SK-N-SH (cell line): ENCODE data around the gene TIMD4. TPM values are rescaled to one million over a fixed set of nuclear protein-coding genes. Genes with fewer than 3 reads are reported as not detected.
"Not testable (repeated sequence)": the region's sequence is repeated elsewhere in the genome, so short reads cannot be mapped to it uniquely, and the experiment has no call there.

ENCODE experiments used
- CTCF ChIA-PET: fragments of 300-600, 350-600 bp; formaldehyde crosslinking; extraction: SDS; loops from one replicate; lab custom pipeline; 2021; lab: Yijun Ruan, JAX
- POLR2A ChIA-PET: fragments of 350-600 bp; sonication (Branson Sonifier 250); formaldehyde crosslinking; extraction: SDS; loops from one replicate; lab custom pipeline; 2020; ENCODE audit warnings: antibody characterized with exemption, inconsistent platforms; lab: Yijun Ruan, JAX
- DNase-seq: peaks from one replicate; pipeline ENCODE4 v3.0.0; 2012
- H2AFZ ChIP-seq: fragments of 200-600 bp; sonication (generic); 2 replicates; pipeline ENCODE4 v1.8.1; 2016; ENCODE audit warnings: antibody characterized with exemption, mild to moderate bottlenecking, low read depth
- H3F3A ChIP-seq: fragments of 200-600 bp; sonication (generic); replicated peaks from 2 replicates; pipeline ENCODE3; 2016; ENCODE audit warnings: antibody characterized with exemption, mild to moderate bottlenecking; ENCODE audit not compliant: insufficient read depth
- H3K27ac ChIP-seq, 2 experiments: fragments of 200-500 bp in 1 of 2; fragments of 200-600 bp in 1 of 2; sonication (Bioruptor generic) in 1 of 2; sonication (generic), shearing (Covaris generic) in 1 of 2; 2 replicates each; pipeline versions ENCODE4 v1.5.1 to v1.6.1; 2014 to 2016; ENCODE audit warnings: low read depth in 2 of 2, inconsistent platforms in 1 of 2, low read length in 1 of 2, mild to moderate bottlenecking in 1 of 2, mixed read lengths in 1 of 2
- H3K27me3 ChIP-seq: fragments of 200-600 bp; sonication (generic), shearing (Covaris generic); 2 replicates; pipeline ENCODE4 v1.6.1; 2016; ENCODE audit warnings: mixed run types; ENCODE audit not compliant: insufficient read depth
- H3K36me3 ChIP-seq, 2 experiments: fragments of 200-500 bp in 1 of 2; fragments of 200-600 bp in 1 of 2; sonication (Bioruptor generic) in 1 of 2; sonication (generic) in 1 of 2; replicated peaks in 1 of 2; 2 replicates each; pipeline versions ENCODE3 to v1.5.1; 2014 to 2016; ENCODE audit warnings: low read length in 1 of 2, mild to moderate bottlenecking in 1 of 2; ENCODE audit not compliant: insufficient read depth in 2 of 2, control insufficient read depth in 1 of 2
- H3K4me1 ChIP-seq, 2 experiments: fragments of 200-500 bp in 1 of 2; fragments of 200-600 bp in 1 of 2; sonication (Bioruptor generic) in 1 of 2; sonication (generic), shearing (Covaris generic) in 1 of 2; 2 replicates each; pipeline versions ENCODE4 v1.5.1 to v1.6.1; 2014 to 2016; ENCODE audit warnings: low read depth in 1 of 2, low read length in 1 of 2, mixed run types in 1 of 2; ENCODE audit not compliant: insufficient read depth in 2 of 2, control insufficient read depth in 1 of 2
- H3K4me2 ChIP-seq: fragments of 200-600 bp; sonication (generic), shearing (Covaris generic); 2 replicates; pipeline ENCODE4 v1.6.1; 2017; ENCODE audit warnings: mixed run types
- H3K4me3 ChIP-seq, 2 experiments: fragments of 200-500 bp in 1 of 2; fragments of 200-600 bp in 1 of 2; sonication (Bioruptor generic) in 1 of 2; sonication (generic), shearing (Covaris generic) in 1 of 2; 2 replicates each; pipeline versions ENCODE4 v1.5.1 to v1.8.1; 2014 to 2016; ENCODE audit warnings: low read depth in 2 of 2, inconsistent platforms in 1 of 2, low read length in 1 of 2, mild to moderate bottlenecking in 1 of 2, mixed read lengths in 1 of 2, moderate library complexity in 1 of 2
- H3K79me2 ChIP-seq: fragments of 200-600 bp; sonication (generic); 2 replicates; pipeline ENCODE4 v1.8.1; 2017; ENCODE audit warnings: mild to moderate bottlenecking; ENCODE audit not compliant: insufficient read depth
- H3K9ac ChIP-seq: fragments of 200-600 bp; sonication (generic); 2 replicates; pipeline ENCODE4 v1.6.1; 2017; ENCODE audit warnings: mixed run types
- H3K9me2 ChIP-seq: fragments of 200-600 bp; sonication (generic); 2 replicates; pipeline ENCODE4 v1.6.1; 2017; ENCODE audit warnings: mixed run types
- H3K9me3 ChIP-seq: fragments of 200-600 bp; sonication (generic); 2 replicates; pipeline ENCODE4 v1.6.1; 2017; ENCODE audit warnings: mixed run types, mild to moderate bottlenecking, moderate library complexity
- H4K20me1 ChIP-seq: fragments of 200-600 bp; sonication (generic); 2 replicates; pipeline ENCODE4 v1.6.1; 2017; ENCODE audit warnings: mild to moderate bottlenecking, mixed run types; ENCODE audit not compliant: insufficient read depth
- EZH2phosphoT487 ChIP-seq: fragments of 200-600 bp; sonication (generic); IDR thresholded peaks from 2 replicates; pipeline ENCODE4 v1.6.1; 2017; ENCODE audit warnings: low read depth, mixed run types, mild to moderate bottlenecking, antibody characterized with exemption, moderate library complexity, borderline replicate concordance
- FOSL2 ChIP-seq: IDR thresholded peaks from 2 replicates; pipeline ENCODE4 v1.4.0; 2012; ENCODE audit warnings: low read depth, mild to moderate bottlenecking, moderate library complexity, borderline replicate concordance
- FOXJ3 ChIP-seq: sonication (generic); formaldehyde crosslinking; IDR thresholded peaks from 2 replicates; pipeline ENCODE4 v1.5.1; 2020; ENCODE audit warnings: mild to moderate bottlenecking, missing genetic modification reagents
- FOXM1 ChIP-seq: IDR thresholded peaks from 2 replicates; pipeline ENCODE4 v1.4.0; 2012; ENCODE audit warnings: low read depth, mild to moderate bottlenecking
- GABPA ChIP-seq: IDR thresholded peaks from 2 replicates; pipeline ENCODE4 v1.4.0; 2012; ENCODE audit warnings: low read depth, mild to moderate bottlenecking
- GATA2 ChIP-seq: sonication (generic); formaldehyde crosslinking; IDR thresholded peaks from 2 replicates; pipeline ENCODE4 v1.5.0; 2020; ENCODE audit warnings: mild to moderate bottlenecking, missing genetic modification reagents
- JUND ChIP-seq: IDR thresholded peaks from 2 replicates; pipeline ENCODE4 v1.4.0; 2012
- MAX ChIP-seq: IDR thresholded peaks from 2 replicates; pipeline ENCODE4 v1.4.0; 2012; ENCODE audit warnings: low read depth
- MEF2A ChIP-seq: IDR thresholded peaks from 2 replicates; pipeline ENCODE4 v1.4.0; 2012; ENCODE audit warnings: low read depth, borderline replicate concordance
- MXI1 ChIP-seq: IDR thresholded peaks from 2 replicates; pipeline ENCODE4 v1.6.1; 2012; ENCODE audit warnings: mild to moderate bottlenecking, low read depth, low read length, improper control_type of control experiment
- NFIC ChIP-seq: IDR thresholded peaks from 2 replicates; pipeline ENCODE4 v1.4.0; 2012; ENCODE audit warnings: borderline replicate concordance
- NRF1 ChIP-seq: IDR thresholded peaks from 2 replicates; pipeline ENCODE4 v1.6.1; 2012; ENCODE audit warnings: low read depth, mild to moderate bottlenecking, low read length
- PBX3 ChIP-seq: IDR thresholded peaks from 2 replicates; pipeline ENCODE4; 2012
- POLR2AphosphoS5 ChIP-seq: IDR thresholded peaks from 2 replicates; pipeline ENCODE4 v1.6.1; 2012; ENCODE audit warnings: low read depth, low read length
- RAD21 ChIP-seq: IDR thresholded peaks from 2 replicates; pipeline ENCODE4 v1.6.1; 2012; ENCODE audit warnings: mild to moderate bottlenecking, low read length
- RCOR1 ChIP-seq: fragments of 150-350 bp; IDR thresholded peaks from 2 replicates; pipeline ENCODE4 v1.6.1; 2017; ENCODE audit warnings: antibody characterized with exemption, low read length
- RFX5 ChIP-seq: IDR thresholded peaks from 2 replicates; pipeline ENCODE4 v1.6.1; 2012; ENCODE audit warnings: mild to moderate bottlenecking, improper control_type of control experiment, low read length
- SMC3 ChIP-seq: IDR thresholded peaks from 2 replicates; pipeline ENCODE4 v1.6.1; 2012; ENCODE audit warnings: low read depth, low read length, improper control_type of control experiment
- TAF1 ChIP-seq: IDR thresholded peaks from 2 replicates; pipeline ENCODE4 v1.6.1; 2012; ENCODE audit warnings: low read depth, mild to moderate bottlenecking, low read length, moderate library complexity, borderline replicate concordance
- TCF12 ChIP-seq: IDR thresholded peaks from 2 replicates; pipeline ENCODE4 v1.4.0; 2012
- TEAD4 ChIP-seq: IDR thresholded peaks from 2 replicates; pipeline ENCODE4 v1.4.0; 2012; ENCODE audit warnings: mild to moderate bottlenecking, borderline replicate concordance; ENCODE audit not compliant: insufficient read depth
- YY1 ChIP-seq: IDR thresholded peaks from 2 replicates; pipeline ENCODE4 v1.4.0; 2012; ENCODE audit warnings: low read depth, mild to moderate bottlenecking
- WGBS: methylation state at CpG from one replicate; pipeline ENCODE4 v1.1.6; 2017; ENCODE audit warnings: low lambda C conversion rate; 5-methylcytosine and 5-hydroxymethylcytosine counted together
- polyA plus RNA-seq, 3 experiments: library from polyadenylated mRNA; depleted of rRNA; stranded (reverse); fragments of >200 nt; gene quantifications; 2 replicates each; pipeline ENCODE4 v1.2.3, GENCODE V29; 2012

The TIMD4 gene
- polyA plus RNA-seq, 1 of the 3 experiments (the other 2 are of a cell fraction), result not detected

- no peak for TF ChIP-seq MAX
- no peak for TF ChIP-seq FOXM1
- TF ChIP-seq MXI1, result no peak
- no peak for TF ChIP-seq YY1
These were observed 33.6 kb downstream of the TIMD4 start (continued) for GRCh38 chr5:156929366-156929948.

GRCh38 chr5:156927545-156927944 is 35.5 kb downstream of the TIMD4 start:
- Histone ChIP-seq H3K4me1 (no peaks in the 10 kb centered on the region), H3K4me2 (no peak overlapping the region), H4K20me1 (no peaks in the 10 kb centered on the region), H2AFZ (no peak overlapping the region), H3K79me2 (no peaks in the 10 kb centered on the region), H3K36me3 (no peaks in the 10 kb centered on the region), H3F3A (no peaks in the 10 kb centered on the region), H3K9me2 (no peaks in the 10 kb centered on the region), H3K4me3 (no peak overlapping the region), H3K27ac (no peak overlapping the region), H3K9ac (no peak overlapping the region), H3K9me3 (no peaks in the 10 kb centered on the region), H3K27me3 (no peaks in the 10 kb centered on the region)
- no peak for DNase-seq
- CTCF ChIA-PET, result no interaction called here
- TF ChIP-seq GATA2 (CRISPR knock-in tag) (no peak), FOSL2 (no peak), GABPA (no peak), TEAD4 (no peak), EZH2phosphoT487 (no peak), NFIC (no peak), JUND (no peak), FOXM1 (no peak), RAD21 (no peak), POLR2AphosphoS5 (no peak), RFX5 (no peak), SMC3 (no peak), PBX3 (no peak), TAF1 (no peak), RCOR1 (no peak), TCF12 (no peak), FOXJ3 (CRISPR knock-in tag) (no peak), MEF2A (no peak), MAX (no peak), NRF1 (no peak)
- WGBS, result 28% methylated on average over 1 of the region's 1 CpG
- POLR2A ChIA-PET, result no interaction called here

- H3K27me3 ChIP-seq, H3K9ac ChIP-seq, H3K9me2 ChIP-seq, H3K4me1 ChIP-seq, H2AFZ ChIP-seq, CTCF ChIA-PET, H3K9me3 ChIP-seq, H3K4me3 ChIP-seq, H3K36me3 ChIP-seq, H3F3A ChIP-seq, H3K4me2 ChIP-seq, POLR2A ChIA-PET, H3K79me2 ChIP-seq, H4K20me1 ChIP-seq, DNase-seq, H3K27ac ChIP-seq: not testable (repeated sequence)
- 34% methylated on average over 4 of the region's 4 CpGs for WGBS
These were observed 37.3 kb downstream of the TIMD4 start for GRCh38 chr5:156925767-156926166.
